PC-3 (cell line): ENCODE data around the gene AMN.

ENCODE experiments used
- CTCF ChIP-seq: fragments of 300-600 bp; sonication (generic); conservative IDR thresholded peaks from 2 replicates; pipeline ENCODE4 v1.5.1; 2017; ENCODE audit warnings: antibody characterized with exemption, low read depth, mild to moderate bottlenecking, low read length
- EZH2phosphoT487 ChIP-seq: fragments of 300-600 bp; sonication (generic); IDR thresholded peaks from 2 replicates; pipeline ENCODE4 v1.6.1; 2018; ENCODE audit warnings: mild to moderate bottlenecking, antibody characterized with exemption, low read length, borderline replicate concordance

GRCh38 chr14:102905116-102906108 lies 17.1 kb upstream of the AMN start:
- TF ChIP-seq EZH2phosphoT487 (no peak), CTCF (no peak)
